OCI-LY1 (cell line): Measurements from ENCODE around the gene NPFFR1.

Experiments
- H2AFZ ChIP-seq: fragments of 200-600 bp; sonication (generic), shearing (Covaris generic); 2 replicates; pipeline ENCODE4 v1.6.0; 2014; ENCODE audit warnings: antibody characterized with exemption, mild to moderate bottlenecking, low read length
- H3F3A ChIP-seq: fragments of 200-600 bp; sonication (generic), shearing (Covaris generic); 2 replicates; pipeline ENCODE4 v1.6.0; 2014; ENCODE audit warnings: mild to moderate bottlenecking, antibody characterized with exemption, low read length, moderate library complexity; ENCODE audit not compliant: insufficient read depth
- H3K27ac ChIP-seq: fragments of 200-600 bp; sonication (generic); 2 replicates; pipeline ENCODE4 v1.5.1; 2014; ENCODE audit warnings: low read length, mixed run types, mild to moderate bottlenecking, low read depth; ENCODE audit not compliant: poor library complexity, severe bottlenecking
- H3K27me3 ChIP-seq: fragments of 200-600 bp; sonication (generic); 2 replicates; pipeline ENCODE4 v1.6.0; 2014; ENCODE audit warnings: antibody characterized with exemption, mild to moderate bottlenecking, low read length, moderate library complexity; ENCODE audit not compliant: insufficient read depth
- H3K36me3 ChIP-seq: fragments of 200-600 bp; sonication (generic); 2 replicates; pipeline ENCODE4 v1.6.1; 2014; ENCODE audit warnings: mild to moderate bottlenecking, antibody characterized with exemption, low read length, moderate library complexity, mixed read lengths; ENCODE audit not compliant: insufficient read depth
- H3K4me1 ChIP-seq: fragments of 200-600 bp; sonication (generic); 2 replicates; pipeline ENCODE4 v1.5.1; 2014; ENCODE audit warnings: mild to moderate bottlenecking, low read length, moderate library complexity; ENCODE audit not compliant: insufficient read depth, severe bottlenecking
- H3K4me2 ChIP-seq: fragments of 200-600 bp; sonication (generic), shearing (Covaris generic); 2 replicates; pipeline ENCODE4 v1.6.1; 2014; ENCODE audit warnings: low read length
- H3K4me3 ChIP-seq: fragments of 200-600 bp; sonication (generic); 2 replicates; pipeline ENCODE4 v1.5.1; 2014; ENCODE audit warnings: low read length, low read depth, mild to moderate bottlenecking, mixed read lengths; ENCODE audit not compliant: poor library complexity, severe bottlenecking
- H3K79me2 ChIP-seq: fragments of 200-600 bp; shearing (Covaris generic); 2 replicates; pipeline ENCODE4 v1.6.1; 2016; ENCODE audit warnings: mixed run types, low read length, mixed read lengths; ENCODE audit not compliant: insufficient read depth
- H3K9ac ChIP-seq: fragments of 200-600 bp; sonication (generic), shearing (Covaris generic); 2 replicates; pipeline ENCODE4 v1.6.1; 2014; ENCODE audit warnings: mild to moderate bottlenecking, low read length, mixed read lengths
- H3K9me2 ChIP-seq: fragments of 200-600 bp; sonication (generic), shearing (Covaris generic); 2 replicates; pipeline ENCODE4 v1.6.1; 2014; ENCODE audit warnings: low read depth, mild to moderate bottlenecking, low read length, mixed read lengths
- H3K9me3 ChIP-seq: fragments of 200-600 bp; shearing (Covaris generic); 2 replicates; pipeline ENCODE4 v1.6.1; 2014; ENCODE audit warnings: low read length, mixed read lengths
- H4K20me1 ChIP-seq: fragments of 200-600 bp; sonication (generic), shearing (Covaris generic); 2 replicates; pipeline ENCODE4 v1.6.0; 2016; ENCODE audit warnings: mild to moderate bottlenecking, low read length; ENCODE audit not compliant: insufficient read depth
- CTCF ChIP-seq: fragments of 200-600 bp; sonication (generic), shearing (Covaris generic); IDR thresholded peaks from 2 replicates; pipeline ENCODE4 v1.5.1; 2017; ENCODE audit warnings: mild to moderate bottlenecking, antibody characterized with exemption, low read length, moderate library complexity, mixed read lengths
- EZH2 ChIP-seq: fragments of 200-600 bp; sonication (generic), shearing (Covaris generic); IDR thresholded peaks from 2 replicates; pipeline ENCODE4 v1.8.0; 2017; ENCODE audit warnings: borderline replicate concordance, mixed run types, mild to moderate bottlenecking, antibody characterized with exemption, low read length, moderate library complexity, mixed read lengths

NPFFR1 gene

GRCh38 chr10:70321233-70321632, 37.4 kb upstream of the NPFFR1 start:
- no peaks in the 10 kb centered on the region for H3K9me3 ChIP-seq
- H4K20me1 ChIP-seq: no peaks in the 10 kb centered on the region
- H3K9me2 ChIP-seq: no peaks in the 10 kb centered on the region
- H3K79me2 ChIP-seq: no peaks in the 10 kb centered on the region
- no peak overlapping the region for H3K27ac ChIP-seq
- TF ChIP-seq EZH2 (no peak), CTCF (no peak)
- no peaks in the 10 kb centered on the region for H3F3A ChIP-seq
- no peaks in the 10 kb centered on the region for H3K36me3 ChIP-seq
- H3K4me3 ChIP-seq: no peak overlapping the region
- no peaks in the 10 kb centered on the region for H3K4me1 ChIP-seq
- no peak overlapping the region for H3K4me2 ChIP-seq
- H2AFZ ChIP-seq: no peak overlapping the region
- no peaks in the 10 kb centered on the region for H3K27me3 ChIP-seq
- no peak overlapping the region for H3K9ac ChIP-seq

- TF ChIP-seq CTCF: no peak
- no peak for TF ChIP-seq EZH2
- Histone ChIP-seq H3K27ac (no peak overlapping the region), H3K9me2 (no peaks in the 10 kb centered on the region), H3K27me3 (no peaks in the 10 kb centered on the region), H3K4me3 (no peak overlapping the region), H3K9ac (no peak overlapping the region), H3K79me2 (no peaks in the 10 kb centered on the region), H3F3A (no peaks in the 10 kb centered on the region), H3K36me3 (no peaks in the 10 kb centered on the region), H4K20me1 (no peaks in the 10 kb centered on the region), H2AFZ (no peak overlapping the region), H3K9me3 (no peaks in the 10 kb centered on the region), H3K4me1 (no peaks in the 10 kb centered on the region), H3K4me2 (no peak overlapping the region)
Measured at GRCh38 chr10:70320751-70321150, 36.9 kb upstream of the NPFFR1 start.

GRCh38 chr10:70319824-70320223, 36.0 kb upstream of the NPFFR1 start:
- Histone ChIP-seq H3K9me2 (no peaks in the 10 kb centered on the region), H4K20me1 (no peaks in the 10 kb centered on the region), H3K79me2 (no peaks in the 10 kb centered on the region), H3K27ac (no peak overlapping the region), H3F3A (no peaks in the 10 kb centered on the region), H3K4me2 (no peak overlapping the region), H3K4me1 (no peaks in the 10 kb centered on the region), H2AFZ (no peak overlapping the region), H3K27me3 (no peaks in the 10 kb centered on the region), H3K9ac (no peak overlapping the region), H3K4me3 (no peak overlapping the region), H3K9me3 (no peaks in the 10 kb centered on the region), H3K36me3 (no peaks in the 10 kb centered on the region)
- TF ChIP-seq EZH2 (no peak), CTCF (no peak)
